NT2/D1 (cell line): ENCODE results near the gene KIAA0232.
"Not testable (repeated sequence)": the region's sequence is repeated elsewhere in the genome, so short reads cannot be mapped to it uniquely, and the experiment has no call there.

Experiments
- SUZ12 ChIP-seq: IDR thresholded peaks from 2 replicates; pipeline ENCODE4 v1.6.1; 2011; ENCODE audit not compliant: insufficient read length, insufficient read depth; ENCODE audit errors: extremely low read depth
- YY1 ChIP-seq: IDR thresholded peaks from 2 replicates; pipeline ENCODE4 v1.6.1; 2011; ENCODE audit not compliant: insufficient read length, insufficient read depth
- ZNF274 ChIP-seq: IDR thresholded peaks from 2 replicates; pipeline ENCODE4 v1.6.1; 2011; ENCODE audit warnings: mild to moderate bottlenecking, low read depth, low read length

- not testable (repeated sequence) for TF ChIP-seq ZNF274, YY1, SUZ12
These were observed 124.0 kb downstream of the KIAA0232 start for GRCh38 chr4:6906486-6906885.
